GM12878 (cell line): Measurements from ENCODE around the gene CTNNA1. TPM values are rescaled to one million over a fixed set of nuclear protein-coding genes. Genes with fewer than 3 reads are reported as not detected.

Source experiments
- ATAC-seq: fragments of 200-7000 bp; cut with Tn5 transposase; 3 replicates; pipeline ENCODE4 v1.9.1; 2020; ENCODE audit warnings: mild to moderate bottlenecking, moderate library complexity
- BruUV-seq: library from RNA; stranded (reverse); fragments of 400-500 nt; replicated peaks from 2 replicates; lab custom pipeline; 2021; lab: Mats Ljungman, UMichigan
- CTCF ChIA-PET: fragments of 300-600 bp; sonication (Branson Sonifier 250); formaldehyde crosslinking; extraction: SDS; loops from one replicate; lab custom pipeline; 2021; ENCODE audit warnings: inconsistent platforms; lab: Yijun Ruan, JAX
- POLR2A ChIA-PET: fragments of 350-600 bp; formaldehyde crosslinking; extraction: SDS; loops from one replicate; lab custom pipeline; 2021; ENCODE audit warnings: inconsistent platforms; lab: Charles Lee
- RAD21 ChIA-PET: fragments of 300-600 bp; sonication (Branson Sonifier 250); formaldehyde crosslinking; loops from one replicate; lab custom pipeline; 2023; ENCODE audit warnings: antibody characterized with exemption; ENCODE audit not compliant: unreplicated experiment; lab: Charles Lee
- SMC1A ChIA-PET: fragments of 300-600 bp; sonication (Branson Sonifier 250); formaldehyde crosslinking; loops from one replicate; lab custom pipeline; 2023; ENCODE audit not compliant: unreplicated experiment, uncharacterized antibody; lab: Charles Lee
- DNase-seq: peaks from one replicate; pipeline ENCODE4 v3.0.0-alpha.2; 2011; ENCODE audit warnings: low read depth, low spot score
- FAIRE-seq: peaks from 3 replicates; lab custom pipeline; 2011; peaks lifted over from hg19 to GRCh38; lab: Jason Lieb, UNC
- H2AFZ ChIP-seq: 2 replicates; pipeline ENCODE4 v1.6.0; 2011; ENCODE audit warnings: low read depth, low read length, control low read depth; ENCODE audit not compliant: control insufficient read depth
- H3K27ac ChIP-seq: 2 replicates; pipeline ENCODE4 v1.5.1; 2011; ENCODE audit warnings: control low read depth; ENCODE audit not compliant: control insufficient read depth, insufficient read depth
- H3K27me3 ChIP-seq, 2 experiments: replicated peaks in 1 of 2; 2 replicates each; pipeline versions ENCODE4 v1.6.0 to v1.6.1; 2011; ENCODE audit warnings: low read length in 1 of 2; ENCODE audit not compliant: control insufficient read depth in 2 of 2, insufficient read depth in 2 of 2
- H3K36me3 ChIP-seq, 2 experiments: 2 replicates each; pipeline ENCODE4 v1.5.1; 2011; ENCODE audit warnings: low read length in 1 of 2; ENCODE audit not compliant: control insufficient read depth in 2 of 2, insufficient read depth in 2 of 2
- H3K4me1 ChIP-seq: 2 replicates; pipeline ENCODE4 v1.6.1; 2011; ENCODE audit warnings: mild to moderate bottlenecking, low read length, moderate library complexity, mixed read lengths; ENCODE audit not compliant: control insufficient read depth, insufficient read depth
- H3K4me2 ChIP-seq: 2 replicates; pipeline ENCODE4 v1.6.0; 2011; ENCODE audit warnings: control low read depth; ENCODE audit not compliant: control insufficient read depth, insufficient read depth
- H3K4me3 ChIP-seq: fragments of 200-600 bp; sonication (generic); 2 replicates; pipeline ENCODE4 v1.5.1; 2016
- H3K79me2 ChIP-seq: 2 replicates; pipeline ENCODE4 v1.6.0; 2011; ENCODE audit warnings: low read length; ENCODE audit not compliant: control insufficient read depth, insufficient read depth
- H3K9ac ChIP-seq: 2 replicates; pipeline ENCODE4 v1.8.0; 2011; ENCODE audit warnings: low read length, control low read depth, mixed read lengths; ENCODE audit not compliant: control insufficient read depth, insufficient read depth
- H3K9me3 ChIP-seq: replicated peaks from 3 replicates; pipeline ENCODE4 v1.5.1; 2011; ENCODE audit warnings: mild to moderate bottlenecking, low read length; ENCODE audit not compliant: control insufficient read depth, insufficient read depth
- H4K20me1 ChIP-seq: 2 replicates; pipeline ENCODE4 v1.6.0; 2011; ENCODE audit not compliant: control insufficient read depth, insufficient read depth
- ATF7 ChIP-seq: fragments of 450-650 bp; IDR thresholded peaks from 2 replicates; pipeline ENCODE4 v1.6.1; 2016; ENCODE audit warnings: low read depth, mild to moderate bottlenecking
- HCFC1 ChIP-seq: fragments of 150-350 bp; IDR thresholded peaks from 2 replicates; pipeline ENCODE4 v1.6.1; 2014; ENCODE audit warnings: low read length
- IKZF1 ChIP-seq: fragments of 450-650 bp; conservative IDR thresholded peaks from 2 replicates; pipeline ENCODE4 v1.6.1; 2017; ENCODE audit warnings: antibody characterized with exemption, mild to moderate bottlenecking
- KAT2A ChIP-seq: conservative IDR thresholded peaks from 2 replicates; pipeline ENCODE4 v1.6.1; 2011; ENCODE audit warnings: low read depth, low read length; ENCODE audit not compliant: control insufficient read depth
- KDM1A ChIP-seq: fragments of 200-600 bp; sonication (generic); IDR thresholded peaks from 2 replicates; pipeline ENCODE4 v1.6.1; 2016; ENCODE audit warnings: borderline replicate concordance
- MEF2A ChIP-seq: IDR thresholded peaks from 2 replicates; pipeline ENCODE4 v1.6.1; 2011; ENCODE audit warnings: low read depth, mild to moderate bottlenecking, low read length, moderate library complexity; ENCODE audit not compliant: insufficient read depth
- NR2C2 ChIP-seq: IDR thresholded peaks from 2 replicates; pipeline ENCODE4 v1.6.1; 2011; ENCODE audit warnings: borderline replicate concordance, low read depth; ENCODE audit not compliant: control insufficient read depth, insufficient read length
- SP1 ChIP-seq: IDR thresholded peaks from one replicate; pipeline ENCODE4 v1.6.1; 2011; ENCODE audit warnings: low read depth, low read length
- TCF12 ChIP-seq: IDR thresholded peaks from 2 replicates; pipeline ENCODE4 v1.6.1; 2011; ENCODE audit warnings: low read depth, mild to moderate bottlenecking, low read length
- WGBS: methylation state at CpG from one replicate; pipeline ENCODE4 v1.1.6; 2016; ENCODE audit warnings: low lambda C conversion rate; ENCODE audit not compliant: insufficient replicate concordance, insufficient coverage; ENCODE audit errors: missing lambda C conversion rate; 5-methylcytosine and 5-hydroxymethylcytosine counted together
- in situ Hi-C: fragments of 300-500 bp; cut with MboI; formaldehyde crosslinking; loops from 9 replicates; pipeline ENCODE4 v1.14.3; 2018; ENCODE audit warnings: mixed read lengths
- intact Hi-C: fragments of 100-400 bp; cut with micrococcal nuclease; formaldehyde crosslinking; loops from one replicate; pipeline ENCODE4 v1.14.2; 2022; ENCODE audit not compliant: unreplicated experiment
- polyA plus RNA-seq, 11 experiments: library from polyadenylated mRNA; depleted of rRNA in 4 of 11; unstranded in 6 of 11; stranded (reverse) in 5 of 11; fragments of >200 nt; fragmentation: Nextera tagmentation in 4 of 11; fragmentation: Illumina TruSeq in 1 of 11; extraction: Ambion mirVana in 4 of 11; extraction: Trizol in 1 of 11; gene quantifications; 1 replicate in 1 of 11; 2 replicates in 10 of 11; pipeline versions ENCODE4 v1.2.1 to v1.2.3, GENCODE V29; 2011 to 2016; ENCODE audit warnings: inconsistent platforms in 2 of 11, missing spikeins in 2 of 11, low read depth in 1 of 11
- total RNA-seq, 4 experiments: library from RNA; depleted of rRNA in 3 of 4; stranded (reverse); fragments of >200 nt in 3 of 4; fragmentation: Illumina TruSeq in 1 of 4; extraction: Trizol in 1 of 4; gene quantifications; 2 replicates each; pipeline versions ENCODE4 v1.2.1 to v1.2.3, GENCODE V29; 2013 to 2021
- TF ChIP-seq, protein P1 (sequence below): IDR thresholded peaks from 2 replicates; pipeline ENCODE4 v1.6.1; 2012; ENCODE audit warnings: low read depth, low read length, improper control_type of control experiment
- TF ChIP-seq, protein P2 (sequence below): IDR thresholded peaks from 2 replicates; pipeline ENCODE4 v1.6.1; 2011; ENCODE audit warnings: borderline replicate concordance, low read depth, mild to moderate bottlenecking, moderate library complexity, low read length; ENCODE audit not compliant: insufficient read depth, poor library complexity, severe bottlenecking
- TF ChIP-seq, protein P3 (sequence below): fragments of 450-650 bp; formaldehyde crosslinking; IDR thresholded peaks from 2 replicates; pipeline ENCODE4 v1.5.0; 2022; ENCODE audit warnings: mild to moderate bottlenecking, missing genetic modification characterization

The CTNNA1 gene
- total and polyA plus RNA-seq, 10 of the 15 experiments (the other 5 are each of a cell fraction or from before 2014, with no cell fraction given) = 32.6 to 104 (median 57.7) TPM

DNA sequence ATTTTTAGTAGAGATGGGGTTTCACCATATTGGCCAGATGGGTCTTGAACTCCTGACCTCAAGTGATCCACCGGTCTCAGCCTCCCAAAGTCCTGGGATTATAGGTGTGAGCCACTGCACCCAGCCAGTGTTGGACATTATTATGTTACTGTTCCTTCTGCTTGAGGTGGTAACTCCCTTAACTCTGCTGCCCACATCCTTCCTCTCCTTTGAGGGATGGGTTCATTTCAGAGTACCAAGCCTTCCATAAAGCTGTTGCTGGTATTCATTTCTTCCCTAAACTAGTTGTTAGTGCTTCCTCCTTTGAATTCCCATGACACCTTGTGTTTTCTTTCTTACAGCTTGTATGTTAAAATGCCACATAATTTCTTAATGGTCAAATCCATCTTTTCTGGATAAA is 54.0 kb downstream of the CTNNA1 start:
- Histone ChIP-seq H2AFZ (no peak overlapping the region), H3K4me2 (no peak overlapping the region), H4K20me1 (no peaks in the 10 kb centered on the region), H3K36me3 (no peaks in the 10 kb centered on the region; a peak in 1 of 4 replicates), H3K27ac (no peak overlapping the region), H3K79me2 (no peaks in the 10 kb centered on the region; the same call in 1 of the 2 replicates), H3K9me3 (no peaks in the 10 kb centered on the region), H3K27me3 (no peaks in the 10 kb centered on the region), H3K4me1 (no peaks in the 10 kb centered on the region), H3K4me3 (no peak overlapping the region), H3K9ac (no peak overlapping the region)
- WGBS = 100% methylated on average over 1 of the region's 1 CpG
- ChIA-PET CTCF (interaction anchor here (1.0 kb wide), 1 partner anchor 18 kb away, joined by 3 read pairs; no protein-coding TSS in a partner anchor), POLR2A (no interaction called here), RAD21 (no interaction called here), SMC1A (interaction anchor here (1.0 kb wide), 1 partner anchor 10 kb away, joined by 3 read pairs; no protein-coding TSS in a partner anchor)
- in situ Hi-C loops (no loop called here), intact Hi-C loops (no loop called here)
- no peak for DNase-seq
- no TSS peak for BruUV-seq
- TF ChIP-seq, protein P1, sequence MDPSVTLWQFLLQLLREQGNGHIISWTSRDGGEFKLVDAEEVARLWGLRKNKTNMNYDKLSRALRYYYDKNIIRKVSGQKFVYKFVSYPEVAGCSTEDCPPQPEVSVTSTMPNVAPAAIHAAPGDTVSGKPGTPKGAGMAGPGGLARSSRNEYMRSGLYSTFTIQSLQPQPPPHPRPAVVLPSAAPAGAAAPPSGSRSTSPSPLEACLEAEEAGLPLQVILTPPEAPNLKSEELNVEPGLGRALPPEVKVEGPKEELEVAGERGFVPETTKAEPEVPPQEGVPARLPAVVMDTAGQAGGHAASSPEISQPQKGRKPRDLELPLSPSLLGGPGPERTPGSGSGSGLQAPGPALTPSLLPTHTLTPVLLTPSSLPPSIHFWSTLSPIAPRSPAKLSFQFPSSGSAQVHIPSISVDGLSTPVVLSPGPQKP = no peak
- TF ChIP-seq ATF7 = no peak
- TF ChIP-seq IKZF1 = no peak
- TF ChIP-seq MEF2A = no peak
- TF ChIP-seq SP1 = no peak
- no peak for ATAC-seq
- no peak for FAIRE-seq

DNA sequence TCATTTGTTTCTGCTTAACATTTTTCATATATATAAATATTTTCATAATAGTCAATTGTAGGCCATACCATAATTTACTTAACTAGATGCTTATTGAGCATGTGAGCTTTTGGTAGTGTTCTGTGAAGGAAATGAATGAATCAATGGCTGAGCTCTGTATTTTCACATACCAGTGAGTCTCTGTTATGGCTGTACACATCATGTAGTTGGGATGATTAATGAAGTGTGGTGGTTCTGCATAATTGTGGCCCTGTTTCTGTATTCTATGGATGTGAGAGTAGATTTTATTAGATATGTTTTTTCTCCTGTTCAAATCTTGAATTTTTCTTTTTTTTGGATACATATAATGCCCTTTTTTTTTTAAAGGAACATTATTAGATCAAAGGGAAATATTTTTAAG is 56.2 kb downstream of the CTNNA1 start:
- Histone ChIP-seq H3K27ac (no peak overlapping the region), H3K27me3 (no peaks in the 10 kb centered on the region), H3K4me2 (no peak overlapping the region), H2AFZ (no peak overlapping the region), H3K9ac (no peak overlapping the region), H3K79me2 (no peaks in the 10 kb centered on the region; the same call in 1 of the 2 replicates), H3K4me1 (no peaks in the 10 kb centered on the region), H3K4me3 (no peak overlapping the region), H4K20me1 (no peaks in the 10 kb centered on the region), H3K36me3 (peaks cover 0 to 5% of the 10 kb centered on the region in 2 experiments; a peak in 1 of 4 replicates), H3K9me3 (no peaks in the 10 kb centered on the region)
- ChIA-PET POLR2A (no interaction called here), CTCF (interaction anchor here (0.9 to 2.1 kb wide), 5 partner anchors 9 to 21 kb away, joined by 3 to 10 read pairs (median 7); no protein-coding TSS in a partner anchor), RAD21 (interaction anchor here (1.1 kb wide), 1 partner anchor 11 kb away, joined by 4 read pairs; no protein-coding TSS in a partner anchor), SMC1A (interaction anchor here (0.9 to 1.9 kb wide), 3 partner anchors 12 to 25 kb away, joined by 4 read pairs; no protein-coding TSS in a partner anchor)
- BruUV-seq = no TSS peak
- in situ Hi-C loops (no loop called here), intact Hi-C loops (no loop called here)
- no peak for FAIRE-seq
- DNase-seq = no peak
- no peak for ATAC-seq
- no peak for TF ChIP-seq KDM1A
- no peak for TF ChIP-seq NR2C2
- TF ChIP-seq, protein P2, sequence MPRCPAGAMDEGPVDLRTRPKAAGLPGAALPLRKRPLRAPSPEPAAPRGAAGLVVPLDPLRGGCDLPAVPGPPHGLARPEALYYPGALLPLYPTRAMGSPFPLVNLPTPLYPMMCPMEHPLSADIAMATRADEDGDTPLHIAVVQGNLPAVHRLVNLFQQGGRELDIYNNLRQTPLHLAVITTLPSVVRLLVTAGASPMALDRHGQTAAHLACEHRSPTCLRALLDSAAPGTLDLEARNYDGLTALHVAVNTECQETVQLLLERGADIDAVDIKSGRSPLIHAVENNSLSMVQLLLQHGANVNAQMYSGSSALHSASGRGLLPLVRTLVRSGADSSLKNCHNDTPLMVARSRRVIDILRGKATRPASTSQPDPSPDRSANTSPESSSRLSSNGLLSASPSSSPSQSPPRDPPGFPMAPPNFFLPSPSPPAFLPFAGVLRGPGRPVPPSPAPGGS = no peak
- TF ChIP-seq HCFC1 = no peak
- TF ChIP-seq TCF12 = no peak
- TF ChIP-seq, protein P3, sequence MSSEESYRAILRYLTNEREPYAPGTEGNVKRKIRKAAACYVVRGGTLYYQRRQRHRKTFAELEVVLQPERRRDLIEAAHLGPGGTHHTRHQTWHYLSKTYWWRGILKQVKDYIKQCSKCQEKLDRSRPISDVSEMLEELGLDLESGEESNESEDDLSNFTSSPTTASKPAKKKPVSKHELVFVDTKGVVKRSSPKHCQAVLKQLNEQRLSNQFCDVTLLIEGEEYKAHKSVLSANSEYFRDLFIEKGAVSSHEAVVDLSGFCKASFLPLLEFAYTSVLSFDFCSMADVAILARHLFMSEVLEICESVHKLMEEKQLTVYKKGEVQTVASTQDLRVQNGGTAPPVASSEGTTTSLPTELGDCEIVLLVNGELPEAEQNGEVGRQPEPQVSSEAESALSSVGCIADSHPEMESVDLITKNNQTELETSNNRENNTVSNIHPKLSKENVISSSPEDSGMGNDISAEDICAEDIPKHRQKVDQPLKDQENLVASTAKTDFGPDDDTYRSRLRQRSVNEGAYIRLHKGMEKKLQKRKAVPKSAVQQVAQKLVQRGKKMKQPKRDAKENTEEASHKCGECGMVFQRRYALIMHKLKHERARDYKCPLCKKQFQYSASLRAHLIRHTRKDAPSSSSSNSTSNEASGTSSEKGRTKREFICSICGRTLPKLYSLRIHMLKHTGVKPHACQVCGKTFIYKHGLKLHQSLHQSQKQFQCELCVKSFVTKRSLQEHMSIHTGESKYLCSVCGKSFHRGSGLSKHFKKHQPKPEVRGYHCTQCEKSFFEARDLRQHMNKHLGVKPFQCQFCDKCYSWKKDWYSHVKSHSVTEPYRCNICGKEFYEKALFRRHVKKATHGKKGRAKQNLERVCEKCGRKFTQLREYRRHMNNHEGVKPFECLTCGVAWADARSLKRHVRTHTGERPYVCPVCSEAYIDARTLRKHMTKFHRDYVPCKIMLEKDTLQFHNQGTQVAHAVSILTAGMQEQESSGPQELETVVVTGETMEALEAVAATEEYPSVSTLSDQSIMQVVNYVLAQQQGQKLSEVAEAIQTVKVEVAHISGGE (CRISPR knock-in tag) = no peak
- no peak for TF ChIP-seq KAT2A
